ENCODE data around the gene HUNK. TPM values are rescaled to one million over a fixed set of nuclear protein-coding genes. Genes with fewer than 3 reads are reported as not detected.

HUNK gene
- total and polyA plus RNA-seq, 2 experiments from 2014 or later, result 1.6 to 5.1 TPM

DNA sequence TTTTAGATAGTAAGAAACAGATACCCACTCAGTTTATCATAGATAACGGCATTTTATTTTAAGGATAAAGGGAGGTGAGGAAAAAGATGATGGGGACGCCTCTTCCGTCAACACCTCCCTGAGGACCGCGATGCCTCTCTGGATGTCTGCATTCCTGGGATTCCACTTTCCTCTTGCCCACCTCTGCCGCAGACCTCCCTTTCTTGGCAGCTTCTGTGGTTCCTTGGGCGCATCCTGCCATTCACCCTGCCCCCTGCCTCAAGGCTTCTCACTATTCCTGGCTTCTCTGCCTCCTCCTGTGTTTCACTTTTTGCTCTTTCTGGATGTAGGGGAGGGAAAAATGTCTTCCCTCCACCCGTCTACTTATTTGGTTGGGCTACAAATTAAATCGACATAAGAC, 19.9 kb downstream of the HUNK start (continued):
- TF ChIP-seq, protein P1, sequence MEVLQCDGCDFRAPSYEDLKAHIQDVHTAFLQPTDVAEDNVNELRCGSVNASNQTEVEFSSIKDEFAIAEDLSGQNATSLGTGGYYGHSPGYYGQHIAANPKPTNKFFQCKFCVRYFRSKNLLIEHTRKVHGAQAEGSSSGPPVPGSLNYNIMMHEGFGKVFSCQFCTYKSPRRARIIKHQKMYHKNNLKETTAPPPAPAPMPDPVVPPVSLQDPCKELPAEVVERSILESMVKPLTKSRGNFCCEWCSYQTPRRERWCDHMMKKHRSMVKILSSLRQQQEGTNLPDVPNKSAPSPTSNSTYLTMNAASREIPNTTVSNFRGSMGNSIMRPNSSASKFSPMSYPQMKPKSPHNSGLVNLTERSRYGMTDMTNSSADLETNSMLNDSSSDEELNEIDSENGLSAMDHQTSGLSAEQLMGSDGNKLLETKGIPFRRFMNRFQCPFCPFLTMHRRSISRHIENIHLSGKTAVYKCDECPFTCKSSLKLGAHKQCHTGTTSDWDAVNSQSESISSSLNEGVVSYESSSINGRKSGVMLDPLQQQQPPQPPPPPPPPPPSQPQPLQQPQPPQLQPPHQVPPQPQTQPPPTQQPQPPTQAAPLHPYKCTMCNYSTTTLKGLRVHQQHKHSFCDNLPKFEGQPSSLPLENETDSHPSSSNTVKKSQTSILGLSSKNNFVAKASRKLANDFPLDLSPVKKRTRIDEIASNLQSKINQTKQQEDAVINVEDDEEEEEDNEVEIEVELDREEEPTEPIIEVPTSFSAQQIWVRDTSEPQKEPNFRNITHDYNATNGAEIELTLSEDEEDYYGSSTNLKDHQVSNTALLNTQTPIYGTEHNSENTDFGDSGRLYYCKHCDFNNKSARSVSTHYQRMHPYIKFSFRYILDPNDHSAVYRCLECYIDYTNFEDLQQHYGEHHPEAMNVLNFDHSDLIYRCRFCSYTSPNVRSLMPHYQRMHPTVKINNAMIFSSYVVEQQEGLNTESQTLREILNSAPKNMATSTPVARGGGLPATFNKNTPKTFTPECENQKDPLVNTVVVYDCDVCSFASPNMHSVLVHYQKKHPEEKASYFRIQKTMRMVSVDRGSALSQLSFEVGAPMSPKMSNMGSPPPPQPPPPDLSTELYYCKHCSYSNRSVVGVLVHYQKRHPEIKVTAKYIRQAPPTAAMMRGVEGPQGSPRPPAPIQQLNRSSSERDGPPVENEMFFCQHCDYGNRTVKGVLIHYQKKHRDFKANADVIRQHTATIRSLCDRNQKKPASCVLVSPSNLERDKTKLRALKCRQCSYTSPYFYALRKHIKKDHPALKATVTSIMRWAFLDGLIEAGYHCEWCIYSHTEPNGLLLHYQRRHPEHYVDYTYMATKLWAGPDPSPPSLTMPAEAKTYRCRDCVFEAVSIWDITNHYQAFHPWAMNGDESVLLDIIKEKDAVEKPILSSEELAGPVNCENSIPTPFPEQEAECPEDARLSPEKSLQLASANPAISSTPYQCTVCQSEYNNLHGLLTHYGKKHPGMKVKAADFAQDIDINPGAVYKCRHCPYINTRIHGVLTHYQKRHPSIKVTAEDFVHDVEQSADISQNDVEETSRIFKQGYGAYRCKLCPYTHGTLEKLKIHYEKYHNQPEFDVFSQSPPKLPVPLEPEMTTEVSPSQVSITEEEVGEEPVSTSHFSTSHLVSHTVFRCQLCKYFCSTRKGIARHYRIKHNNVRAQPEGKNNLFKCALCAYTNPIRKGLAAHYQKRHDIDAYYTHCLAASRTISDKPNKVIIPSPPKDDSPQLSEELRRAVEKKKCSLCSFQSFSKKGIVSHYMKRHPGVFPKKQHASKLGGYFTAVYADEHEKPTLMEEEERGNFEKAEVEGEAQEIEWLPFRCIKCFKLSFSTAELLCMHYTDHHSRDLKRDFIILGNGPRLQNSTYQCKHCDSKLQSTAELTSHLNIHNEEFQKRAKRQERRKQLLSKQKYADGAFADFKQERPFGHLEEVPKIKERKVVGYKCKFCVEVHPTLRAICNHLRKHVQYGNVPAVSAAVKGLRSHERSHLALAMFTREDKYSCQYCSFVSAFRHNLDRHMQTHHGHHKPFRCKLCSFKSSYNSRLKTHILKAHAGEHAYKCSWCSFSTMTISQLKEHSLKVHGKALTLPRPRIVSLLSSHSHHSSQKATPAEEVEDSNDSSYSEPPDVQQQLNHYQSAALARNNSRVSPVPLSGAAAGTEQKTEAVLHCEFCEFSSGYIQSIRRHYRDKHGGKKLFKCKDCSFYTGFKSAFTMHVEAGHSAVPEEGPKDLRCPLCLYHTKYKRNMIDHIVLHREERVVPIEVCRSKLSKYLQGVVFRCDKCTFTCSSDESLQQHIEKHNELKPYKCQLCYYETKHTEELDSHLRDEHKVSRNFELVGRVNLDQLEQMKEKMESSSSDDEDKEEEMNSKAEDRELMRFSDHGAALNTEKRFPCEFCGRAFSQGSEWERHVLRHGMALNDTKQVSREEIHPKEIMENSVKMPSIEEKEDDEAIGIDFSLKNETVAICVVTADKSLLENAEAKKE (CRISPR knock-in tag; IDR thresholded peaks at IDR 0.05), result no peak

DNA sequence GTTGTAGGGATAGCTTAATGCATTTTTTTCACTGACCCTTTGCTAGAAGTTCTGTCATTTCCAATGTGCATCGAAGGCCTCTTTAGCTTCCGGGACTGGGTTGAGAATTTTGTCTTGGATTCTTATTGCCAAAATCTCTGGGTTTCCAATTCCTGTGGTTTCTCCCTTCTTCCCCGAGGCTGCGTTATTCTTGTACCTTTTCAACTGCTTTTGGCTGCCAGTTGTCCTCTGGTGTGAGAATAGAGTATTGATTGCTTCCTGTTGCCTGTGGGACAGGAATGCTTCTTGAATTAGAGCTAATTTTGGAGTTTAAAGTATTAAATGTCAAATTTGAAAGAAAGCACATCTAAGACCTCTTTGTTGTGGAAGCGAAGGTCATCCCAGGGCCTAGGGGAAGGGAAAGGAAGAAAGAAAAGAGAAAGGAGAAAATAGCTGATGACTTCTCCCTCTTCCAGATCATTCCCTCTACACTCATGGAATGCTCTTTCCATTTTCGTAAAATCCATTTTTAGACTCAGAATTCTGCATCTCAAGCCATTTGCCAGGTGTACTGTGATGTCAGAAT, 21.1 kb downstream of the HUNK start:
- Histone ChIP-seq H3F3A (replicated peaks; ENCODE audit: low read depth) (0 out of 2 replicates have a peak, but pooled peaks cover 6% of the 10 kb centered on the region), H3K4me2 (peak overlapping the region; percentile 75), H3K27ac (ENCODE audit: low read depth) (peak overlapping the region; percentile 80), H3K4me1 (ENCODE audit: insufficient read depth) (peaks cover 51% of the 10 kb centered on the region), H3K27me3 (ENCODE audit: insufficient read depth) (no peaks in the 10 kb centered on the region), H2AFZ (no peak overlapping the region), H3K9me2 (ENCODE audit: insufficient read depth) (peaks cover 4% of the 10 kb centered on the region; the same call in 1 of the 2 replicates), H3K79me2 (replicated peaks; ENCODE audit: insufficient read depth) (peaks cover 22% of the 10 kb centered on the region), H3K36me3 (ENCODE audit: insufficient read depth) (no peaks in the 10 kb centered on the region), H3K4me3 (no peak overlapping the region), H4K20me1 (replicated peaks; ENCODE audit: insufficient read depth) (no peaks in the 10 kb centered on the region)
- Mint-ChIP-seq H3K4me3 (no peak overlapping the region), H3K36me3 (ENCODE audit: low read depth) (no peaks in the 10 kb centered on the region; the same call in 2 of the 3 replicates), H3K27ac (no peak overlapping the region), H3K9me3 (no peaks in the 10 kb centered on the region), H3K4me1 (peaks cover 48% of the 10 kb centered on the region), H3K27me3 (ENCODE audit: insufficient read depth, low read depth, poor library complexity) (peaks cover 6% of the 10 kb centered on the region)
- no peak for DNase-seq (ENCODE audit: low spot score)
- TF ChIP-seq POLR2AphosphoS5 (IDR thresholded peaks at IDR 0.05; ENCODE audit: low read depth) (no peak), STAT1 (IDR thresholded peaks at IDR 0.05; ENCODE audit: unreplicated experiment) (no peak)
- ATAC-seq, result no peak

DNA sequence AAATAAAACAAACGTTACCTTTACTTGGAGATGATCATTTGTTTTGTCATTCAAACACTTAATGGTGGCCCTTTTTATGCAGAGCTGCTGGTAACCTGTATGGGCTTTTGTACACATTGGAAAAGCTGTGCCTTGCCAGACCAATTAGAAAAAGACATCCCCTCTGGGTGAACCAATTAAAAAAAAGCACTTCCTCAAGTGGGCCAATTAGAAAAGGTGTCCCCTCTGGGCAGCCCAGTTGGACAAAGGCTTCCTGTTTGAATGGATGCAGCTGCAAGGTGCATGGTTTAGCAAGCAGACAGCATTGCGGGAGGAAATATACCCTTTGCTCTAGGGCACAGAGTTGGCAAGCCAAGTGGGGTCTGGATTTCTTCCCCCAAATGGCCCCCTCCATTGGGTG, 21.6 kb downstream of the HUNK start:
- Histone ChIP-seq H4K20me1 (replicated peaks; ENCODE audit: insufficient read depth) (no peaks in the 10 kb centered on the region), H3K4me3 (no peak overlapping the region), H3K27me3 (ENCODE audit: insufficient read depth) (no peaks in the 10 kb centered on the region), H3K79me2 (replicated peaks; ENCODE audit: insufficient read depth) (peaks cover 22% of the 10 kb centered on the region), H3K4me1 (ENCODE audit: insufficient read depth) (peaks cover 49% of the 10 kb centered on the region), H3K4me2 (peak overlapping the region; percentile 75; the same call in 1 of the 2 replicates), H3F3A (replicated peaks; ENCODE audit: low read depth) (0 out of 2 replicates have a peak, but pooled peaks cover 6% of the 10 kb centered on the region), H3K9me2 (ENCODE audit: insufficient read depth) (peaks cover 4% of the 10 kb centered on the region; the same call in 1 of the 2 replicates), H3K36me3 (ENCODE audit: insufficient read depth) (no peaks in the 10 kb centered on the region), H2AFZ (no peak overlapping the region), H3K27ac (ENCODE audit: low read depth) (no peak overlapping the region; the same call in 1 of the 2 replicates)
- Mint-ChIP-seq H3K4me1 (peaks cover 43% of the 10 kb centered on the region), H3K4me3 (no peak overlapping the region), H3K27ac (no peak overlapping the region), H3K9me3 (no peaks in the 10 kb centered on the region), H3K36me3 (ENCODE audit: low read depth) (no peaks in the 10 kb centered on the region; the same call in 2 of the 3 replicates), H3K27me3 (ENCODE audit: insufficient read depth, low read depth, poor library complexity) (peaks cover 6% of the 10 kb centered on the region)
- peak; percentile 24; the same call in 2 of the 3 replicates for ATAC-seq
- DNase-seq (ENCODE audit: low spot score), result no peak
- TF ChIP-seq, protein P1 (CRISPR knock-in tag; IDR thresholded peaks at IDR 0.05), result no peak
- no peak for TF ChIP-seq NANOG (IDR thresholded peaks at IDR 0.05; ENCODE audit: borderline replicate concordance)
